HG03064 (cell line): ENCODE data around the gene PPP1R3E.
"Not testable (repeated sequence)": the region's sequence is repeated elsewhere in the genome, so short reads cannot be mapped to it uniquely, and the experiment has no call there.

Experiments used
- ATAC-seq: cut with Tn5 transposase; IDR thresholded peaks from one replicate; pipeline ENCODE4 v1.9.1; 2021; ENCODE audit warnings: low read depth; ENCODE audit not compliant: unreplicated experiment

Gene PPP1R3E

DNA sequence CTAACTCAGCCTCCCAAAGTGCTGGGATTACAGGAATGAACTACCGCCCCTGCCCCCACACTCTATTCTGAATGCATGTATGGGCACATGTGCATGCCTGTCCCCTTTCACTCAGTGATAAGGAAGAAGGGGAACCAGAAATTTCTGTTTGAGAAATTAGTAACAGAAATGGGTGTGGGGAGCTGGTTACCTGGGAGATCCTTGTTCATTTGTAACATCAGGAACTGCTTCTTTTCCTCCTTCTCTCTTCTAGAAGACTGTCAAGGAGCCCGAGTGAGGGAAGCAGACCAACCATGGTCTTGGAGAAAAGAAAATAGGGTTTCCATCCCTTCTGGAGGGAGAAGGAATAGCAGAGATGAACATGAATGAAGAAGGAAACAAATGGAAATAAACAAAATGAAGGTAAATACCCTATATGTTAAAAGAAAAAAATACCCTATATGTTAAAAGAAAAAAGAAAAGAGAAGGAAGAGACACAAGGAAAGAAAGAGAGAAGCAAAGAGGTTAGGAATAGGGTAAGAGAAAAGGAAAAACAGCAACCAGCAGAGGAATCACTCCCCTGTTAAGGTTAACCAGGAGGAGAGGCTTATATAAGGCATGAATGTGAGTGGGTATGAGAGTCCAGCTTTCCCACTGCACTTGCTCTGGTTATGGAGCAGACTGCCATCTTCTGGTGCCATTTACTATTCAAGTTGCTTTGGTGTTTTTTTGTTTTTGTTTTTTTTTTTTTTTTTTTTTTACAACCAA, 3.3 kb downstream of the PPP1R3E start:
- ATAC-seq = no peak

- no peak for ATAC-seq
Observed at GRCh38 chr14:23297611-23298277, 4.9 kb downstream of the PPP1R3E start.

DNA sequence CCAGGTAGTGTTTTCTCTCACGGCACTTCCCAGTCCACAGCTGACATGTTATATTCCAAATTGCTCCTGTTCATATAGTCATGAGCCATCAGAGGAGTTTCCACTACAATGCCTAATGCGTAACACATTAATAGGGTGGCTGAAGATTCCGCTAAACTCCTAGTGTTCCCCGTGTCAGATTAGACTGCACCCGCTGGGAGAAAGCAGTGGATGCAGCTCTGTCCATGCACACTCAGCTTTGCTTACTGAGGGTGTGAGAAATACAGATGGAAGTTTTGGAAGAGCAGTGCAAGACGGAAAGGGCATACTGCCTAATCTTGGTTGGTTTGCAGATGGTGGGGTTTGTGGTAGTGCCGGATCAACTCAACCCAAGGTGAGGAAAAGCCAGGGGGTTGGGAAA, 5.6 kb downstream of the PPP1R3E start:
- ATAC-seq = no peak

DNA sequence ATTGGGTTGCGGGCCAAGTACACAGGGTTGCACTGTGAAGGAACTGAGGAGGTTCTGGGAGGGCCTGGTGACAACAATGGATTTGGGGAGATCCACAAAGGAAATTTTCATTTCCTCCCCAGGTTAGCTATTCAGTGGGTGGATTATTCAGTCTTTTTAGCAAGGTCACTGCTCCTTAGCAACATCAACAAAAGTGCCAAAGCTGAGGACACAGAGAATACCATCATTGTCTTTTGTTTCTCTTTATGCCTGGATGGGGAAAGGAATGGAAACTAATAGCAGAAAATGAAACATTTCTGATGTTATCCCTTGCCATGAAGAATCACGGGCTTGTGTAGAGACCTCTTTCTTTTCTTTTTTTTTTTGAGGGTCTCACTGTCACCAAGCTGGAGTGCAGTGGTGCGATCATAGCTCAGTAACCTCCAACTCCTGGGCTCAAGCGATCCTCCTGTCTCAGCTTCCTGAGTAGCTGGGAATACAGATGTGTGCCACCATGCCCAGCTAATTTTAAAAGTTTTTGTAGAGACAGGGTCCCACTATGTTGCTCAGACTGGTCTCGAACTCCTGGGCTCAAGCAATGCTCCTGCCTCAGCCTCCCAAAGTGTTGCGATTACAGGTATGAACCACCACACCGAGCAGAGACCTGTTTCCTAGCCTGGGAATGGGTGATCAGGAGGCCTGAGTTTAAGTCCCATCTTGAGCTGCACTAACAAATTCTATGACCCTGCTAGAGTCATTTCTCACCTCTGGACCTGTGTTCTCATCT, 6.5 kb downstream of the PPP1R3E start:
- no peak for ATAC-seq

GRCh38 chr14:23294734-23295561, 7.7 kb downstream of the PPP1R3E start:
- no peak for ATAC-seq

DNA sequence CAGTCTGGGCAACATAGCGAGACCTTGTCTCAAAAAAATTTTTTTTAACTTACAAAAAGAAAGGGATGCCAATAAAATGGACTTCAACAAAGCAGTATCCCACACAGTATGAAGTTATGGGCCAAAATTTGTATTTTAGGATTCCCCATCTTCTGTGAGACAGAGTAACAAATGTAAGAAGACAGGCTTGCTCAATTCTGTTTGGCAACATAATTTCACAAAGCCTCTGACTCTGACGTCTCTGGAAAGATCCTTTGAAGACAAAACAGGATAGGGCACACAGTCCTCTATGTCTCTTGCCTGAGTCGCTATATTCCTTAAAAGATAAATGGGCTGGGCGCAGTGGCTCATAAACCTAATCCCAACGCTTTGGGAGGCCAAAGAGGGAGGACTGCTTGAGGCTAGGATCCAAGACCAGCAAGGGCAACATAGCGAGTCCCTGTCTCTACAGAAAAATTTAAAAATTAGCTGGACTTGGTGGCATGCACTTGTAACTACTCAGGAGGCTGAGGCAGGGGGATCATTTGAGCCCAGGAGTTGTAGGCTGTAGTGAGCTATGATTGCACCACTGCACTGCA, 15.7 kb downstream of the PPP1R3E start:
- ATAC-seq = no peak

DNA sequence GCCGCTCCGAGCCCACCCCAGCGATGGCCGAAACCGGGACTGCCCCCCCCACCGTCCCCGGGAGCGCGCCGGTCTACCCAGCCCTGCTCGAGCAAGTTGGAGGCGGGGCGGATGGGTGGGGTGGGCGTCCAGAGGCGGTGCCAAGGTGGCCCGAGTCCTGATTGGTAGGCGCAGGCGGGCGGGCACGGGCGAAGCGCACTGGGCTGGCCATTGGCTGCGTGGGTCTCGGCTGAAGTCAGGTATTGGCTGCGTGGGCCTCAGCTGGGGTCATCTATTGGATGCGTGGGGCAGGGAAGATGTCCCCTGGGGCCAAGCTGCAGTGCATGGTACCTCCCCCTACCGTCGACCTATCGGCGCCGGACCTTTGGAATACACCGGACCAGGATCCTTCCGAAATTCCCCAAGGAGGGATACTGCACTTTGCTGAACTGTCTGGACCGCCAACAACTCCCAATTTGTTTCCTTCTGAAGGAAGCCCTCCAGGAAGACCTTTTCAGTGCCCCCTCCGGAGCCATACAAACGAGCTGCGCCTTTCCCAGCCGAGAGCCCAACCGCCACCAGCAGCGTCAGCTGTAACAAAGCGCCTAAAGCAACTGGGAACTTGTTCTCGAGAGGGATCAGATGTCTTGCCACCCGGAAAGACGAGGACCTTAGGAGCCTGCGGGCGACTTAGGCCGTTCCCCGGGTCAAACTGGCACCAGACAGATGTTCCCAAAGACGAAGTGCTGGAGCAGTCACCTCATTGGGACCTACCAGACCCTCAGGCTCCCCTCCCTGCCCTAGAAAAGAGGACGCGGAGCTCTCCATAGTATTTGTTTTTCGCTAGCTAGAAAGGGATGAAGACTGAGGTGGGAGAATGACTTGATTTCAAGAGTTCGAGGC, 16.4 kb downstream of the PPP1R3E start, which contains the start of gene HOMEZ:
Gene HOMEZ (minus strand): TSS at position 113 of the 882 bp plus-strand sequence. CDS start 180 bp downstream, outside the sequence.
- ATAC-seq = peak; percentile 97

GRCh38 chr14:23285530-23286019, 17.1 kb downstream of the PPP1R3E start:
- ATAC-seq = peak; percentile 23

DNA sequence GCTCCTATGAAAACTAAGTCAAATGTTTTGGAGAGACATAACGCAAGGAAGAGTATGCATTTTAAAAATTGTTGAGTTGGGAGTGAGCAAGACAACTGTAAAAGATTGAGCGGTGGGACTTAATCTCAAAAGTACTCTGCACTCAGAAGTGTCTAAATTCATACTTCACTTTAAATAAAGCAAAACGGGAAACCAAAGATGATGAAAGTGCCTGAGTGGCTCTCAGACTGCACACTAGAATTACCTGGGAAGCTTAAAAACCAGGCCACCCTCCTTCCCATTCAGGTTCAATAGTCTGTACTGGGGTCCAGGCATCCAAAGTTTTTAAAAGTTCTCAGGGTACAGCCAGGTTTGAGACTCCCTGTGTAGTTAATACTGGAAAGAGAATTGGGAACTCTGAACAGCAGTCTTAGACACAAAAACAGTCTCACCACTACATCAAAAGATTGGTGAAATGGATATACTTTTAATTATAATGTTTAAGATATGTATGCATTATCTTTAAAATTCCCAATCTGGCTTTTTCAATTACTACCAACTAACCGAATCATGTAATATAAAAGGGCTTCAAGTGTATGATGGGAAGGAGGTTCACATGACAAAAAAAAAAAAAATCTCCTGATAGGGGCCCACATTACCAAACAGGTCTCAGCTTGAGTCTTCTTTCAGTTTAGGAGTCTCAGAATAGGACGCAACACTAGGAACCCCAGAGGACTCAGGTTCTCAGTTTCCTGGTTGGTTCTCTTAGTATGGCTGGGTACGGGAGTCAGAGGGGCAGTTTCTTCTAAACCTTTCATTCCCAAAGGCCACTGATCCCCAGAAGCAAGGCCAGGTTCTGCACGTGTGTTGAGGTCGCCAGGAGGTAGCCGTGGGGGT, 17.8 kb downstream of the PPP1R3E start:
- ATAC-seq = no peak

GRCh38 chr14:23281247-23281646, 21.4 kb downstream of the PPP1R3E start:
- no peak for ATAC-seq

GRCh38 chr14:23277928-23278327, 24.7 kb downstream of the PPP1R3E start:
- ATAC-seq = not testable (repeated sequence)

- ATAC-seq = no peak
Observed at GRCh38 chr14:23277189-23277588, 25.5 kb downstream of the PPP1R3E start.

GRCh38 chr14:23275412-23275811, 27.2 kb downstream of the PPP1R3E start:
- ATAC-seq = no peak

DNA sequence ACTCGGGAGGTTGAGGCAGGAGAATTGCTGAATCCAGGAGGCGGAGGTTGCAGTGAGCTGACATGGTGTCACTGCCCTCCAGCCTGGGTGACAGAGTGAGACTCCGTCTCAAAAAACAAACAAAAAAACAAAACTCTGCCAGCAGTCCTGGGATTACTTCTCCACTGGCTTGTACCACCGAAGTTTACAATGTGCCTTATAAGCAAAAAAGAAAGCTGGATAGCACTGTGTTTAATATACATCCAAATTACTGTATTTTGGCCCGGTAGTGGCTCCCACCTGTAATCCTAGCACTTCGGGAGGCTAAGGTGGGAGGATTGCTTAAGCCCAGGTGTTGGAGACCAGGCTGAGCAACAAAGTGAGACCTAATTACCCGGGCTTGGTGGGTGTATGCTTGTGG, 33.5 kb downstream of the PPP1R3E start:
- ATAC-seq = no peak

GRCh38 chr14:23260849-23261248, 41.8 kb downstream of the PPP1R3E start:
- ATAC-seq = not testable (repeated sequence)

GRCh38 chr14:23259426-23259825, 43.2 kb downstream of the PPP1R3E start:
- ATAC-seq = no peak

GRCh38 chr14:23258256-23258655, 44.4 kb downstream of the PPP1R3E start:
- no peak for ATAC-seq
